Measurements from ENCODE around the gene PKD1L1.

DNA sequence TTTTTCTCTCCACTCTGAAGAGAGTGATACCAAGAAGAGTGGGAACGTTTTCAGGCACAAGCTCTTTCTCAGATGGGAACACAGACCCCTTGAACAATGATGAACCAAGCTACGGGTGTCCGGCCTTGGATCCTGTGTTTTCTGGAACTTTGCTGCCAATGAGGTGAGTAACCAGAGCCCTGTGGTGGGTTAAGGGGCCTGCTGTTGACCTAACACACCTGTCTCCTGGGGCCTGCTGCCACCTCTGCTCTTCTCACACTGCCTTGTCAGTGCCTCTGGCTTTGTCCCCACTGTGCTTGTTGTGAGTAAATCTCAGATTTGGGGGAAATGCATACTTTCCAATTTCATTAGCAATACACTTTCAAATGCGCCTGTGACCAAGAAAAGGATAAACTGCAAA is 1.4 kb upstream of the PKD1L1 start:
- TF ChIP-seq, protein P1, sequence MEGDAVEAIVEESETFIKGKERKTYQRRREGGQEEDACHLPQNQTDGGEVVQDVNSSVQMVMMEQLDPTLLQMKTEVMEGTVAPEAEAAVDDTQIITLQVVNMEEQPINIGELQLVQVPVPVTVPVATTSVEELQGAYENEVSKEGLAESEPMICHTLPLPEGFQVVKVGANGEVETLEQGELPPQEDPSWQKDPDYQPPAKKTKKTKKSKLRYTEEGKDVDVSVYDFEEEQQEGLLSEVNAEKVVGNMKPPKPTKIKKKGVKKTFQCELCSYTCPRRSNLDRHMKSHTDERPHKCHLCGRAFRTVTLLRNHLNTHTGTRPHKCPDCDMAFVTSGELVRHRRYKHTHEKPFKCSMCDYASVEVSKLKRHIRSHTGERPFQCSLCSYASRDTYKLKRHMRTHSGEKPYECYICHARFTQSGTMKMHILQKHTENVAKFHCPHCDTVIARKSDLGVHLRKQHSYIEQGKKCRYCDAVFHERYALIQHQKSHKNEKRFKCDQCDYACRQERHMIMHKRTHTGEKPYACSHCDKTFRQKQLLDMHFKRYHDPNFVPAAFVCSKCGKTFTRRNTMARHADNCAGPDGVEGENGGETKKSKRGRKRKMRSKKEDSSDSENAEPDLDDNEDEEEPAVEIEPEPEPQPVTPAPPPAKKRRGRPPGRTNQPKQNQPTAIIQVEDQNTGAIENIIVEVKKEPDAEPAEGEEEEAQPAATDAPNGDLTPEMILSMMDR (IDR thresholded peaks at IDR 0.05): no peak
- no peak for TF ChIP-seq POLR2A (IDR thresholded peaks at IDR 0.05)

Measured in adrenal gland (tissue), 5 donors.